NCI-H2107 treated with DMSO at 0.1 percent for 48 hours (cell line): ENCODE measurements around the gene PDGFB.

Experiments used
- DNase-seq: peaks from one replicate; lab custom pipeline; 2025; ENCODE audit not compliant: unreplicated experiment; lab: John Stamatoyannopoulos, UW

The PDGFB gene

DNA sequence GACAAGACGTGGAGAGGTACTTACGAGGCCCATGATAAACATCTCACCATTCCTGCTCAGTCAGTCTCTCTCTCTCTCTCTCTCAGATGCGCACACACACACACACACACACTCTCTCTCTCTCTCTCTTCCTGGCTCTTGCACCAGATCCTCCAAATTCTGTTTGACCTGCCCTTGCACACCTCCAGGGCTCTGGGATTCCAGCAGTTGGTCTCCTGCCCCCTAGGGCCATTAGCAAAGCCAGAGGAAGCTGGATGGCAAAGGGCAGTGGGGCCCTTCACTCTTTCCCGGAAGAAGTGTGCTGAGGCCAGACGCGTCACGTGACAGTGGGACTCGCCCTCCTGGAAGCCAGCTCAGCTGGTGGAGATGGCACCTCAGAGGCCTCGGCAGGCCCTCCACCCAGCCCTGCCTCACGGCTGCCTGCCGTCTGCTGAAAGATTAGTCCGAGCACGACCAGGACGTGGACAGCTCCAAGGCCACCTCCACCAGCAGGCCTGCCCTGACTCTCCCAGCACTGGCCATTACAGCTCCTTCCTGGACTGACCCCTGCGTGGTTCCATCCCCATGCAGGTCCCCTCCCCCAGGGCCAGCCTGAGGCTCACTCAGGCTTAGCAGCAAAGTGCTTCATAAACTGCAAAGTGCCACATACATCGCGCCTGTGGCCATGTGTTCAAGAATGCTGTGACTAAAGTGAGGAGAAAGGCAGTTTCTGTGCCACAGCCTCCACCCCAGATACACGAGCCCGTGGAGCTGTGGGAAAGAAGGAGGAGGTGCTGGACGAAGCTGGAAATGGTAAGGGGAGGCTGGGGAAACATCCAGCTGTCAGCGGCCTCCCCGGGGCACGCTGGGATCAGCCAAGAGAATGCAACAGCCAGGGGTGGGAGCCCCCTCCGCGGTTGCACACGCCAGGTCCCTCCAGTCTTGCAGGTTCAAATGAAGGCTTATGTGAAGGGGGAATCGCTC is 3.7 kb downstream of the PDGFB start:
- DNase-seq, result no peak

DNA sequence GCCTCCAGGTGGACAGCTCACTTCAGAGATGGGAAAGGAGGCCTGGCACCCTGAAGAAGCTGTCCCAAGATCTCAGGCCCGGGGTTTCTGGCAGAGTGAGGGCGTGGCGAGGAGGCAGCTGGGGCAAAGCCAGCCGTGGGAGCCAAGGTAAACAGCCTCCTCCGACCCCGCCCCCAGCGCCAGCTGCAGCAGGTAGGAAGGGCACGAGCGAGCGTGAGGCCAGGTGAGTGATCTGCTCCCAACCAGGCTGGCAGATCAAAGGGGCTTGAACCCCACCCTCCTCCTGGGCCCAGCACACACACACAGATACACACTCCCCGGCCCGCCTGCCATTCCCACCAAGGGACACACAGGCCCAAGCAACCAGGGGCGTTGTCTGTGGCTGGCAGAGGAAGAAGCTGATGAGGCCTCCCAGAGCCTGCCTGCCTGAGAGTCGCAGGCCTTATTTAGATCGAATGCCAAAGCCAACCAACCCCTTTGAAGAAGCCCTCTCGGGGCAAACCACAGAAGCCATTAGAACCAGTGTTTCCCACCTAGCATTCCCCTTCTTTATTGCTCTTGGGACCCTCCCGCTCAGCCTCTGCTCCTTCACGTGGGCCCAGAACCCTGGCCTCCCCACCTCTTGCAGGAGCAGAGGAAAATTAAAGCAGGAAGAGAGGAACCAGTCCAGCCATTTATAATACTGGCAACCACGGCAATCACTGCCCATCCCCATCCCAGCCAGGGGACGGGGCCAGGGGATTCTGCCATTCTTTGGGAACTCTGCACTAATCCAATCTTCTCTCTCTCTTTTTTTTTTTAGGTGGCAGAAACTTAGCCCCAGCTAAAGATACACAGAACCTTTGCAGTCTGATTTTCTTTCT is 5.0 kb downstream of the PDGFB start:
- peak; percentile 11 for DNase-seq

DNA sequence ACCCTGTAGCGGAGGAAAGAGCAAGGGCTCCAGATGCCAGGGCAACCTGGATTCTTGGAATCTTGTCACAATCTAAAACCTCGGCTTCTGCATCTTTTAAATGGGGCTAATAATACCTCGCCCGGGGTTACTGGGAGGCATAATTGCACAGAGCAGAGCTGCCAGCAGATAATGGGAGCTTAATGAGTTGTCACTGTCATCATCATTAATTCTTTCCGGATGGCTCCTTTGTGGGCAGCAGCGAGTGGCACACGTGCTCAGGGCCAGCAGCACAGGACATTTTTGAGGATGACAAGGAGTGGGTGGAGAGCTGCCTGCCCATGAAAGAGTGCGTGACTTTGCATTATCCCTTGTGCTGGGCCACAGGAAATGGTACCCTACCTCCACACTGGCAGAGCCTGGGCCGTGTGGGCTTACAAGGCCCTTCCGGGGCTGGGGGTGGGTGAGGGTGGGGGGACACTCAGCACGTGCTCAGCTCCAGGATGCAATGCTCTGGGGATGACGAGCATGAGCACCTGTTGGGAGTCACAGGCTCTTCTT is 5.7 kb downstream of the PDGFB start:
- DNase-seq, result no peak

DNA sequence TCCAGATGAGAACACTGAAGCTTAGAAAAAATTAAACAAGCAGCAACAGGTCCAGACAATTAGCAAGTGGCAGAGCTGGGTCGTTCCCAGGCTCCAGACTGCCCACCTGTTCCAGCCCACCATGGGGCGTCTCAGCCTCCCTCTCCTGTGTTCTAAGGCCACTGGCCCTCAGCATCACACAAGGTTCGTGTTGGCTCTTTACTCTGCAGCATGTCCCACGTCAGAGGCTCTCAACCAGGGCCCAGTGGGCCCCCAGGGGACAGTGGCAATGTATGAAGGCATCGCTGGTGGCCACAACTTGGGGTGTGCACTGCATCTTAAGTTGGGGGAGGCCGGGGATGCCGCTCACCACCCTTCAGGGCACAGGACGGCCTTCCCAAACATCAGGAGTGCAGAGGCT is 6.2 kb downstream of the PDGFB start:
- DNase-seq, result no peak

DNA sequence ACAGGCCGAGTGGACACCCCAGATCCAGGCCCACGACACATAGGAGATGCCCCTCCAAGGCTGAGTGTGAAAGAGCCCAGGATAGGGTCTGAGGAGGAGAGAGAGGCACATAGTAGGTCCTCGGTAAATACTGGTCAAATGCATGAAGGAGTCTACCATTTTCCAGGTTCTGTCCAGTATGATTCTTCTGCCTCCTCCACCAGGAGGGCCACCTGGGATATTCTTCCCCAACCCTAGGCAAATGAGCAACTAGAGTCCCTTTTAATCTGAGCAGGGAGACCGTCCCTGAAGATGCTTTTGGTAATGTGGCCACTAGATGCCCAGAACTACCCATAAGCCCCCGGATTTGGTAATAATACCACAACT is 6.7 kb downstream of the PDGFB start:
- DNase-seq, result no peak

DNA sequence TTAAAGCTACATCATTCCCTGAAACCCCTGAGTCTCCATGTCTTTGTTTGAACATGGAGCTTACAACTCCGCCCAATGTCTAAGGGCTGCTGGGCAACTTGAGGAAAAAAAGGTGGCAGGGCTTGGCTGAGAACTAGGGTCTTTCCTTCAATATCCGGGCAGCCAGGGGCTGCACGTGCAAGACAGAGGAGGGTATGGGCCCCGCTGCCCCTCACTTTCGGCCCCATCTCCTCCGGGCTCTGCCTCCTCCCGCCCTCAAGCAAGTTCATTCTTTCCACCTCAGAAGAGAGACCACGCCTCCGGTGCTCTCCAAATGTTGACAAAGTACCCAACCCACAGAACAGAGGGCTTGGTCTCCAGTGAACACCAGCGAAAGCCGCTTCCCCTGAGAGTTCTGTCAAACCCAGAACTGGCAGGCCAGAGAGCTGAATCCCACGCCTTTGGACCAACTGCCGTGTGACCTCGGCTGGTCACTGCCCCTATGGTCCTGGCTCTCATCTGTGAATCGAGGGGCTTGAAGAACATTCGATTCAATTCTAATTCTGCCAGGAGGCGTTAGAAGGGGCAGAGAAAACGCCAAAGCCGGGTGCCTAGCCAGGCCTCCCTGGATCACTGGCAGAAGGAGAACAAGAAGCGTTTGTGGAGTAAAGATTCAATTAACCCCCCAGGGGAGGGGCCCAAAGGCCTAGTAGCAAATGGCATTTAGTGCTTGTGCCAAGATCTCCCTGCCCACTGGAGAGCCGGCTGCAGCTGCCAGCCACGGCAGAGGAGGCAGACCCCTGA is 7.3 kb downstream of the PDGFB start:
- DNase-seq, result no peak

DNA sequence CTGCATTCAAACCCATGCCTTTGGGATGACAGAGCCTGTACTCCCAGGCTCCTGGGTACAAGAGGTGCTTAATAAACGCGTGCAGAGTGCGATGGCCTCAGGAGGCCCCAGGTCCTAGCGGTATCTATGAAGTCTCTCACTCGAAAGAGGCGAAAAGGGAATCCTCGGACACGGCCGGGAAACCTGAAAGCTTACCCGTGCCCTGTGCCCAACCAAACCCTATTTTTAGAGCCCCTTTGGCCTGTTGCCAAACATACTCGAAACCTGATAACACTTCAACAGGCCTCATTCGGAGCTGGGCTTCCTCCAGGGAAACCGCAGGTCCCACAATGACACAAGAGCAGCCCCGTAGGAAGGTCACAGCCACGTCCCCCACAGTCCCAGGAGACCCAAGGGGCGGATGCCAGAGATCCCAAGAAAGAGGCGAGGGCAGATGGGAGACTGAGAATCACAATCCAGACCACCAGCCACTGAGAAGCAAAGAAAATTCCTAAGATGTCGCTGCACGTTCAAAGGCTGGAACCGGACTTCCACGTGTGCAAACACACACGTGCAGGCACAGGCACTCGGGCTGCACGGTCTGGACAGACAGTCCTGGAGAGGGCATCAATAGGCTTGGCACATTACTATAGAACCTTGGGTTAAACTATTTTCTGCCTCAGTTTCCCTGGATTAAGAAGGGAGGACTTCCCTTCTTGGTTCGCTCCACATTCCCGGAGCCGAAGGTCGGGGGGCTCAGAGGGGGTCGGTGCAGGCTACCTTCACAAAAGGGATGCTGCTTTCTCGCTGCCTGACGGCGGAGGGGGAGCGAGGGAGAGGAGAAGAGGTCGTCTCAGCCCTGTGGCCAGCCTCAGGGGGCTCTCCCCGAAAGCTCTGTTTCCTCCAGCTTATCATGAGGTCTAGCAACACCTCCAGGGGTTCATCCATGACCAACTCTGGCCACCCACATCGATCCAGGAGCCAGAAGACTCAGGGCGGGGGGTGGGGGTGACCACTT is 8.2 kb downstream of the PDGFB start:
- peak; percentile 74 for DNase-seq

DNA sequence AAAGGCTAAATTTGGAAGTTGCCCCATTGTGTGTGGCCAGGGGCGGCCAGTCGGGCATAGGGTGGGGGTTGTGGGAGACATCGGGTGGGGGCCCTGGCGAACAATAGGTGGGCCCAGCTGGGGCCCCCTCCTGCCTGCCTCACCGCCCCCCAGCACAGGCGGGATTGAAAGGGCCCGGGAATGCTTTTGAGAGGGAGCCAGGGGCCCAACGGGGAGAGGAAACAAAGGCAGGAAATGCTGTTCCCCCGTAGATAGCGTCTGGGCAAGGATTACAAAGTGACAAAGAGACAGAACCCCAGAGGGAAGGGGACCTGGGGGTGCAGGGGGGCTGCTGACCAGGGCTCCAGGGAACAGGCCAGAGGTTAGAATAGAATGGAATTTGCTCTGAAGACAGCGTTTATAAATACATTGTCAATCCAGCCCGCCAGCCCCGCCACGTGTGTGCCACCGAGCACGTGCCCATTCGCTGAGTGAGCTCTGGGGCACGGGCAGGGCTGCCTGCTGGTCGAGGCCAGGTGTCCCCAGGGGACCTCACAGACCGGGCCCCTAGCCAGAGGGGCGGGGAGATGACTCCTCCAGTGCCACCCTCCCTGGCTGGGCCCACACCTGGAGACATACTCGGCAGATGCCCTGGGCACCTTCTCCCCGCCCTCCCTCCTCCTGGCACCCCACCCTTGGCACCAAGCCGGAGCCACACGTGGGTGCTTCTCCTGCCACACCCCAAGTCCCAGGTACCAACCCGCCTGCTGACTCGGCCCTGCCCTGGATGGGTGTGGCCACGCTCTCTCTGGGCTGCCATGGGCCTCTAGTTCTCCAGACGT is 9.7 kb downstream of the PDGFB start:
- no peak for DNase-seq

DNA sequence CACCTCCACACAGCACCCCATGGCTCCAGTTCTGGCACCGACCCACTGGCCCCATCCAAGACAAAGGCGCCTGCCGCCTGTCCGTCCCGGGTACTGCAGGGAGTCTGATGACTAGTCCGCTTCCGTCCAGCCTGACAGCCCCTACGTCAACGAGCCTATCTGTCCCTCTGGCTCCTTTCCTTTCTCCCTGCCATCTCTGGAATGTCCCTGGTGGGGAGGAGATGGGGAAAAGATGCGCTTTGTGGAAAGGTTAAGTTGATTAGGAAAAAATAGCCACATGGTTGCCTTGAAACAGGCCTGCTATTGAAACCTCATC is 10.4 kb downstream of the PDGFB start:
- DNase-seq, result no peak

DNA sequence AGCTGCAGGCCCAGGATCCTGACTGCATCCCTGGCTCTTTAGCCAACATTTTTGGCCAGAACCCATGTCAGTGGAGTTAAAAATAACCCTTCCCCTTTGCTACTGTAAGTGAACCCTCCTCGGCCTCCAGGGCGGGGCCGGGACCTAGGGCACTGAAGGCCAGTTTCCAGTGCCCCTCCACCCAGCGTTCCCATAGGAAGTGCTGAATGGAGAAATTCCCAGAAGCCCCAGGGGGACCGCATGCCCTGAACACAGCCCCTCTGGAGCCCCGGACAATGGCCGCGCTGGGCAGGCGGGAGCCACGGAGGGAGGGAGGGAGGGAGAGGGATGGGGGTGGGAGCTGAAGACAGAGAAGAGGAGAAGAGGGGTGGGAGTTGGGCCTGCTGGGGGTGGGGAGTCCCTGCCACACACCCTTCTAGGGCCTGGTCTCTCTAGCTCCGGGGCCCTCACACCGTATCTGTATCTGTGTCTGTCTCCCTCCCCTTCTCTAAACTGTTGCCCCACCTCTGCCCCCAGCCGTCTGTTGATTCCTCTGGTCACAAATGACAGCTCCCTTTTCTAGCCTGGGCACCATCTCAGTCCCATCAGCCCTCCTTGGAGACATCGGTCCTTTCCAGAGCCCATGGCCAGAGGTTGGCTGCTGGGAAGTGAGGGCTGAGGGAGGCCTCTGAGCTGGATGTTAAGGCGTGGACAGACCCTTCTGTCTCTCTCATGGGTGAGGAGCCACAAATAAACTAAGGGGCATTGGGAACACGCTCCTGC is 10.9 kb downstream of the PDGFB start:
- DNase-seq, result no peak

DNA sequence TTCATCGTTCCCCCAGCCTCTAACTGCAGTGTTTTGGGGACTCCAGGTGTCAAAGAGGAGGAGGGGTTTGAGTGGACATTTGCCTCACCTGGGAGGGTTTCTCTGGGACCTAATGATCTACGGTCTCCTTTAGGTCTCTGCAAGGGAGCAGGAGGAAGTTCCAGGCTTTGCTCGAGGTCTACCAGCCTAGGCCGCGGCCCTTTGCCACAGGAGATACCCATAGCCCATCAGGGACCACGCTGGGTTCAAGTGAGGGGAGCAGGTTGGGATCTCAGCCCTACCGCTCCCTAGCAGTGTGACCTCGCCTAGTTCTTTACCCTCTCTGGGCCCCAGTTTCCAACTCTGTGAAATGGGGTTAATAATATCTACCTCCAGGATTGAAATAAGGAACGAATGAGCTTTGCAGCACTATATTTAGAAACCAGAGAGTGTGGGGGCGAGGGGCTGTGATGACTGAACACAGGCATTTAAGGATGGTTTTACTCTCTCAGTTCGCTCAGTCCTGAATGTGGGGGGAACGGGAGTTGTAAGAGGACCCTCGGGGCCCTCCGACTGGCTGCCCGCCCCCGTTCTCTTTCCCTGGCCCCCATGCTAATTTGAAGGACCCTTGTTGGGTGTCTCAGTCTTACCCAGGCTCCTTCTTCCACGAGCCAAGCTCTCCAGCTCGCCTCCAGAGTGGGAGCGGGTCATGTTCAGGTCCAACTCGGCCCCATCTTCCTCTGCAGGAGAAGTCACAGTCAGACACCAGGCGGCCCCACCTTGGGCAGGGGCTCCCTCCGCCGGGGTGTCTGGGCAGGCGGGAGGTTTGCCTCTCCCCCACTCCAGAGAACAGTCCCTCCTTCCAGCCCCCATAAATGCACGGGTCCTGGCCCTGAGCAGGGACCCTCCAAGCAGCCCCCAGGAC is 11.7 kb downstream of the PDGFB start:
- DNase-seq, result no peak

DNA sequence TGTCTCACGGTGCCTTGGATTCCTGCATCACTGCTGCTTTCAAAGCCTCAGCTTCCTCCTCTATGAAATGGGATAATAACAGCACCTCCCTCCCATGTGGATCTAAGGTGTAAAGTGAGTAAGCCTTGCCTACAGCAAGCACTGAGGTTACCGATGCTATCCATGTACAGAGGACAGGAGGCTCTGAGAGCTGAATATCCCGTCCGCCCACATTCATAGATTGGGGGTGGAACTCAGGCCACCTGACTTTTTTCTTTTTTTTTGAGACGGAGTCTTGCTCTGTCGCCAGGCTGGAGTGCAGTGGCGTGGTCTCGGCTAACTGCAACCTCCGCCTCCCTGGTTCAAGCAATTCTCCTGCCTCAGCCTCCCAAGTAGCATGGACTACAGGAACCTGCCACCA is 12.5 kb downstream of the PDGFB start:
- no peak for DNase-seq

DNA sequence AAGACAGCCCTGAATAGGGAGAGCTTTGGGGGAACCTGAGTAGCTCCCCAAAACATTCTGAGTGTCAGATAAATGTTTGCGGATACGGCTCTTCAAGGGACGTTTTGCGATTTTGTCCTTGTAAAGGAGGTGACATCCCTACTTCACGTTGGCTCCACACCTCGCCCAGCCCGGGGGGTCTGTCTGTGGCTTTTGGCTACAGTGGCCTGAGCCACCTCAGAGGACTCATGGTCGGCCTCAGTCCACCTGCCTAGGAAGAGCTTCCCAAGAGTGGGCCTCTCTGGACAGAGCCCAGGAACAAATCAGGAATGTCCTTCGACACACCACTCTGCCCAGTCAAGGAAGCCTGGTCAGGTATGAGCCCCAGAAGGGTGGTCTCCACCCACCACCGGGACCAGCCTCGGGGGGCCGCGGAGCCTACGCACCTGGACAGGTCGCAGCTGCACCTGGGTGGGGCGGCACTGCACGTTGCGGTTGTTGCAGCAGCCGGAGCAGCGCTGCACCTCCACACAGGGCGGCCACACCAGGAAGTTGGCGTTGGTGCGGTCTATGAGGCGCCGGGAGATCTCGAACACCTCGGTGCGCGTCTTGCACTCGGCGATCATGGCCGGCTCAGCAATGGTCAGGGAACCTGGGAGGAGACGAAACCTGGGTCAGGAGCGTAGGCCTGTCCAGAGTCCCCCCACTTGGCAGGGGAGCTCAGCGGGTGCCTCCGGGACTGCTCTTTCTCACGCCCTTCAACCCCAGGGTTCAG is 13.4 kb downstream of the PDGFB start:
- DNase-seq, result no peak

DNA sequence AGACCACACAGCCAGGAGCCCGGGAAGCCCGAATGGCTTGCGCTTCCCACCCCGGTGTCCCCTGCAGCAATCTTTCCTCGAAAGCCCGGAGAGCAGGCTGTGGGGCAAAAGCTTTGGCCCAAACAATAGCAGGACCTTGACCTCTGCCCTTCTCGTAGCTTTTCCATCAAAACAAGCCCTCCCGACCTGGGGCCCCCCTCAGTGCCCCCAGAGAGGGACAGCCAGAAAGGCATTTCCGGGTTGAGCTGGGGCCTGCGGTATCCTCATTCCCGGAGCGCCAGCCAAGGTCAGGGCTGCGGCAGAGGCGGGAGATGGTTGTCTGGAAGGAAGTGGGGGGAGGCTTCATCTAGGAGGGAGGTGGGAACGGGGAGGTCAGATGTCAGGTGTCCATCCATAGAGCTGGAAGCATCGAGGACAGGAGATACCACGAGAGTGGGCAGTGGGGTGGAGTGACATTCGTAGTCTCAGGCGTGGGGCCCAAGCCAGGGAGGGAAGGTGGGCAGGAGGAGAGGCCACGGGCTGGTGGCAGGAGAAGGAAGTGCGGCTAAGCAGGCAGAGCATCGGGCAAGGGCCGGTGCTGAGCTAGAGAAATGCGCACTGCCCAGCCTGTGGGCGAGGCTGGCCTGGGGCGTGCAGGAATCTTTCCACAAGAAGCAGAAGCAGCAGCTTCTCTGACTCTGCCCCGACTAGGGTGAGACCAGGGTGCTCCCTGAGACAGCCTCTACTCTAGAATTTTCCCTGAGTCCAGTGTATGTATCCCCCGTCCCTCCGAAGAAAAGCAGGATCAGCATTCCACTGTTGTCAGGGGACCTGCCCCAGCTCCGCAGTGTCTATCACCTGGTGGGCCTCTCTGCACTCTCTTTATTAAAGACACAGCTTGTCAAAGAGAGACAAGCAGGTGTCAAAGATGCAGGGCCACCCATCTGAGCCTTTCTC is 14.3 kb downstream of the PDGFB start:
- no peak for DNase-seq

DNA sequence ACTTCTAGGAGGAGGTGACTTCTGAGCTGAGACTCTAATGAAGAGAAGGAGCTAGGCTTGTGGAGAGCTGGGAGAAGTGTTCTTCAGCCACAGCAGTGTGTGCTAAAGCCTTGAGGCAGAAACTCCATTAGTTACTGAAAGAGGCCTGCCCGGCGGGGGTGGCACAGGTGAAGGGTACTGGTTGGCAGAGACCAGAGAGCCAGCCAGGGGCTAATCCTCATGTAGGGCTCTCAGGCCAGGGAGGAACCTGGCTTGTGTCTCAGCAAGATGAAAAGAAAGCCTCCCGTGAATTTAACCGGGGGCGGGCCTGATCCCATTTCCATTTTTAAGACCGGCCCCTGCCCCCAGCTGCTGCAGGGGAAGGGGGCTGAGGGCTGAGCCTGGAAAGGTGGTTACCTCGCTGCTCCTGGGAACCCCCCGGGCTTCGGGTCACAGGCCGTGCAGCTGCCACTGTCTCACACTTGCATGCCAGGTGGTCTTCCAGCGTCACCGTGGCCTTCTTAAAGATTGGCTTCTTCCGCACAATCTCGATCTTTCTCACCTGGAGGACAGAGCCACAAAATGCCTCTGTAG is 15.0 kb downstream of the PDGFB start:
- DNase-seq, result no peak
